ENCODE results near the gene FLII. TPM values are rescaled to one million over a fixed set of nuclear protein-coding genes. Genes with fewer than 3 reads are reported as not detected.

Gene FLII
- total and polyA plus RNA-seq, 2 experiments from 2014 or later: 210 to 303 TPM

DNA sequence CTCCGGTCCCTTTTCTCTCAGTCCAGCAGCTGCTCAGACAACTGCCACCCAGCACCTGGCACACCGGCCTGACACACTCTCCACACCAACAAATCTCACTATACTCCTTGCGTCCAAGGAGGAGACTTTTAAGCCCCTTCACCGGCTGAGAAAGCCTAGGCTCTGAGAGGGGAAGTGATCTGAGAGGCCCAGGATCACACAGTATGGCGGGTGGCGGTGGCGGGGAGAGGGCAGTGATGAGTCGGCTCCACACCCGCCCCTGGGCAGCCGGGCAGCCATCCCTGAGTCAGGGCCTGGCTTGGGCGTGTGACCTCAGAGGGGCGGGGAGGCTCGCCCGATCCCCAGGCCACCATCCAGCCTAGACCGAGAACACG, 569 bp downstream of the FLII start:
- TF ChIP-seq, protein P1, sequence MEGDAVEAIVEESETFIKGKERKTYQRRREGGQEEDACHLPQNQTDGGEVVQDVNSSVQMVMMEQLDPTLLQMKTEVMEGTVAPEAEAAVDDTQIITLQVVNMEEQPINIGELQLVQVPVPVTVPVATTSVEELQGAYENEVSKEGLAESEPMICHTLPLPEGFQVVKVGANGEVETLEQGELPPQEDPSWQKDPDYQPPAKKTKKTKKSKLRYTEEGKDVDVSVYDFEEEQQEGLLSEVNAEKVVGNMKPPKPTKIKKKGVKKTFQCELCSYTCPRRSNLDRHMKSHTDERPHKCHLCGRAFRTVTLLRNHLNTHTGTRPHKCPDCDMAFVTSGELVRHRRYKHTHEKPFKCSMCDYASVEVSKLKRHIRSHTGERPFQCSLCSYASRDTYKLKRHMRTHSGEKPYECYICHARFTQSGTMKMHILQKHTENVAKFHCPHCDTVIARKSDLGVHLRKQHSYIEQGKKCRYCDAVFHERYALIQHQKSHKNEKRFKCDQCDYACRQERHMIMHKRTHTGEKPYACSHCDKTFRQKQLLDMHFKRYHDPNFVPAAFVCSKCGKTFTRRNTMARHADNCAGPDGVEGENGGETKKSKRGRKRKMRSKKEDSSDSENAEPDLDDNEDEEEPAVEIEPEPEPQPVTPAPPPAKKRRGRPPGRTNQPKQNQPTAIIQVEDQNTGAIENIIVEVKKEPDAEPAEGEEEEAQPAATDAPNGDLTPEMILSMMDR (IDR thresholded peaks at IDR 0.05; ENCODE audit: low read depth, low read length): peak; percentile 15
- DNase-seq (ENCODE audit: low read depth in 1 of 2, low spot score in 1 of 2): peak; percentile 56 to 87
- peak overlapping the region; percentile 83 for H3K4me3 ChIP-seq
- H3K27me3 ChIP-seq: no peaks in the 10 kb centered on the region
- H3K9me3 ChIP-seq (ENCODE audit: low read depth): no peaks in the 10 kb centered on the region
- H3K27ac ChIP-seq: peak overlapping the region; percentile 87
- H3K4me1 ChIP-seq (ENCODE audit: low read depth): peaks cover 17% of the 10 kb centered on the region
- peaks cover 22% of the 10 kb centered on the region for H3K36me3 ChIP-seq

GRCh38 chr17:18257268-18257981, 1.1 kb downstream of the FLII start:
- Histone ChIP-seq H3K27me3 (no peaks in the 10 kb centered on the region), H3K36me3 (peaks cover 25% of the 10 kb centered on the region), H3K4me1 (ENCODE audit: low read depth) (peaks cover 17% of the 10 kb centered on the region), H3K9me3 (ENCODE audit: low read depth) (no peaks in the 10 kb centered on the region), H3K4me3 (peak overlapping the region; percentile 83), H3K27ac (peak overlapping the region; percentile 87)
- peak; percentile 35 to 68 for DNase-seq (ENCODE audit: low read depth in 1 of 2, low spot score in 1 of 2)
- TF ChIP-seq, protein P1 (IDR thresholded peaks at IDR 0.05; ENCODE audit: low read depth, low read length): no peak

GRCh38 chr17:18256776-18257175, 1.8 kb downstream of the FLII start:
- H3K4me3 ChIP-seq: no peak overlapping the region
- TF ChIP-seq, protein P1 (IDR thresholded peaks at IDR 0.05; ENCODE audit: low read depth, low read length): no peak
- peaks cover 13% of the 10 kb centered on the region for H3K4me1 ChIP-seq (ENCODE audit: low read depth)
- peak overlapping the region; percentile 87 for H3K27ac ChIP-seq
- no peak for DNase-seq (ENCODE audit: low read depth in 1 of 2, low spot score in 1 of 2)
- H3K27me3 ChIP-seq: no peaks in the 10 kb centered on the region
- H3K9me3 ChIP-seq (ENCODE audit: low read depth): no peaks in the 10 kb centered on the region
- H3K36me3 ChIP-seq: peaks cover 32% of the 10 kb centered on the region

GRCh38 chr17:18256351-18256750, 2.2 kb downstream of the FLII start:
- TF ChIP-seq, protein P1 (IDR thresholded peaks at IDR 0.05; ENCODE audit: low read depth, low read length): no peak
- Histone ChIP-seq H3K36me3 (peaks cover 36% of the 10 kb centered on the region), H3K27ac (no peak overlapping the region), H3K4me1 (ENCODE audit: low read depth) (peaks cover 9% of the 10 kb centered on the region), H3K27me3 (no peaks in the 10 kb centered on the region), H3K4me3 (no peak overlapping the region), H3K9me3 (ENCODE audit: low read depth) (no peaks in the 10 kb centered on the region)
- DNase-seq (ENCODE audit: low read depth in 1 of 2, low spot score in 1 of 2): no peak

GRCh38 chr17:18254888-18255649, 3.5 kb downstream of the FLII start:
- no peaks in the 10 kb centered on the region for H3K27me3 ChIP-seq
- no peak overlapping the region for H3K4me3 ChIP-seq
- H3K4me1 ChIP-seq (ENCODE audit: low read depth): peaks cover 8% of the 10 kb centered on the region
- TF ChIP-seq, protein P1 (IDR thresholded peaks at IDR 0.05; ENCODE audit: low read depth, low read length): no peak
- H3K9me3 ChIP-seq (ENCODE audit: low read depth): no peaks in the 10 kb centered on the region
- H3K36me3 ChIP-seq: peaks cover 47% of the 10 kb centered on the region
- no peak for DNase-seq (ENCODE audit: low read depth in 1 of 2, low spot score in 1 of 2)
- no peak overlapping the region for H3K27ac ChIP-seq

Measured in cardiac muscle cell (in vitro differentiated cells and primary cell).